Esophagus muscularis mucosa (tissue), 4 donors: ENCODE measurements around the gene RPRD1B. TPM values are rescaled to one million over a fixed set of nuclear protein-coding genes. Genes with fewer than 3 reads are reported as not detected.

Source experiments
- DNase-seq: peaks from one replicate; pipeline ENCODE4 v3.0.0-alpha.2; 2017; ENCODE audit errors: extremely low spot score
- H3K27ac ChIP-seq, 4 donors: fragments of 200-600 bp; sonication (generic); replicated peaks in 1 of 4; 1 replicate in 3 of 4; 2 replicates in 1 of 4; pipeline ENCODE4 v1.5.1; 2016 to 2019; ENCODE audit warnings: mild to moderate bottlenecking in 1 of 4
- H3K27me3 ChIP-seq, 4 donors: fragments of 200-600 bp; sonication (generic); one replicate each; pipeline versions ENCODE4 v1.5.1 to v1.6.0; 2016 to 2019
- H3K36me3 ChIP-seq, 4 donors: fragments of 200-600 bp; sonication (generic); one replicate each; pipeline ENCODE4 v1.5.1; 2016 to 2019
- H3K4me1 ChIP-seq, 4 donors: fragments of 200-600 bp; sonication (generic); one replicate each; pipeline ENCODE4 v1.5.1; 2016 to 2019
- H3K4me3 ChIP-seq, 4 donors: fragments of 200-600 bp; sonication (generic); 1 replicate in 2 of 4; 2 replicates in 2 of 4; pipeline ENCODE4 v1.5.1; 2016 to 2019; ENCODE audit warnings: mild to moderate bottlenecking in 4 of 4, moderate library complexity in 1 of 4
- H3K9me3 ChIP-seq, 4 donors: fragments of 200-600 bp; sonication (generic); 1 replicate in 3 of 4; 2 replicates in 1 of 4; pipeline ENCODE4 v1.5.1; 2016 to 2019
- EP300 ChIP-seq: sonication (generic); formaldehyde crosslinking; IDR thresholded peaks from one replicate; pipeline ENCODE4 v1.6.1; 2017; ENCODE audit warnings: antibody characterized with exemption
- POLR2A ChIP-seq: fragments of 450-650 bp; IDR thresholded peaks from one replicate; pipeline ENCODE4 v1.6.1; 2017; ENCODE audit warnings: antibody characterized with exemption, moderate library complexity, mild to moderate bottlenecking, low read depth
- POLR2AphosphoS5 ChIP-seq, 2 donors: sonication (generic); formaldehyde crosslinking; IDR thresholded peaks; one replicate each; pipeline ENCODE4 v1.6.1; 2017; ENCODE audit warnings: antibody characterized with exemption in 2 of 2
- whole genome bisulfite sequencing: methylation state at CpG from one replicate; pipeline ENCODE4 v1.1.5; 2018; 5-methylcytosine and 5-hydroxymethylcytosine counted together
- intact Hi-C: fragments of 100-400 bp; cut with DNase I; formaldehyde crosslinking; loops from one replicate; pipeline ENCODE4 v1.15.1; 2023
- total RNA-seq, 4 donors: library from RNA; depleted of rRNA; stranded (reverse); fragments of >200 nt; gene quantifications; one replicate each; pipeline versions ENCODE4 v1.1.0 to v1.2.1, GENCODE V29; 2016
- TF ChIP-seq, protein P1 (sequence below), 3 experiments: fragments of 200-600 bp in 2 of 3; fragments of 450-650 bp in 1 of 3; sonication (generic) in 2 of 3; IDR thresholded peaks; one replicate each; pipeline ENCODE4 v1.5.1; 2017 to 2019; ENCODE audit warnings: antibody characterized with exemption in 3 of 3, mild to moderate bottlenecking in 2 of 3, moderate library complexity in 1 of 3

The RPRD1B gene
- total RNA-seq, 4 donors from 2014 or later = 26.7 to 39.5 (median 33.8) TPM

DNA sequence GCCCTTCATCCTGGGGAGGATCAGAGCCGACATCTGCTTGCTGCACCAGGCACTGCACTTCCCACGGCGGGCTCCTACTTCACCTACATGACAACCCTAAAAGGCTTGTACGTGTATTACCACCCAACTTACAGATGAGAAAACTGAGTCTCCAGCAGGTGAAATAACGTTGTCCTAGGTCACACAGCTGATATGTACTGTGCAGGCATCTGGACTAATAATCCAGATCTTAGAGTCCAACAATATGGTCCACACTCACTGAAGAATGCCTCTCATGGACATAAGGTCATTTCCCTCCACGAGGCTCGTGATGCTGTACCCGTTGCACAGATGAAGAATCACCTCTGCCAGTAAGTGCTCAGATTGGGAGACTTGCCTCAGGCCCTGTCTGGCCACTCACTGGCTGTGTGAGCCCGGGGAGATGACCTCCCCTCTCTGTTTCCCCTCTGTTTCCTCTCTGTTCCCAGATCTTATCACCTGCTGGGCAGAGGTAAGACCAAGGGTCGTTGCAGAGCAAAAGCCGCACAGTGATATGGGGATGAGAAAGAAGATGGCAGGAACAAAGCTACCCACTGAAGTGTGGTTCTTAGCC lies 99.5 kb downstream of the RPRD1B start:
- Histone ChIP-seq H3K9me3 (no peaks in the 10 kb centered on the region), H3K36me3 (peaks cover 20 to 90% (median 86%) of the 10 kb centered on the region in 4 donors), H3K27ac (peak overlapping the region in 1 of 4 donors; percentile 11), H3K4me1 (peaks cover 12 to 30% (median 26%) of the 10 kb centered on the region in 4 donors), H3K27me3 (no peaks in the 10 kb centered on the region), H3K4me3 (no peak overlapping the region)
- WGBS = 89% methylated on average over 11 of the region's 11 CpGs
- no peak for TF ChIP-seq POLR2A
- no peak for TF ChIP-seq POLR2AphosphoS5 (IDR thresholded peaks at IDR 0.05)
- no peak for TF ChIP-seq EP300
- TF ChIP-seq, protein P1, sequence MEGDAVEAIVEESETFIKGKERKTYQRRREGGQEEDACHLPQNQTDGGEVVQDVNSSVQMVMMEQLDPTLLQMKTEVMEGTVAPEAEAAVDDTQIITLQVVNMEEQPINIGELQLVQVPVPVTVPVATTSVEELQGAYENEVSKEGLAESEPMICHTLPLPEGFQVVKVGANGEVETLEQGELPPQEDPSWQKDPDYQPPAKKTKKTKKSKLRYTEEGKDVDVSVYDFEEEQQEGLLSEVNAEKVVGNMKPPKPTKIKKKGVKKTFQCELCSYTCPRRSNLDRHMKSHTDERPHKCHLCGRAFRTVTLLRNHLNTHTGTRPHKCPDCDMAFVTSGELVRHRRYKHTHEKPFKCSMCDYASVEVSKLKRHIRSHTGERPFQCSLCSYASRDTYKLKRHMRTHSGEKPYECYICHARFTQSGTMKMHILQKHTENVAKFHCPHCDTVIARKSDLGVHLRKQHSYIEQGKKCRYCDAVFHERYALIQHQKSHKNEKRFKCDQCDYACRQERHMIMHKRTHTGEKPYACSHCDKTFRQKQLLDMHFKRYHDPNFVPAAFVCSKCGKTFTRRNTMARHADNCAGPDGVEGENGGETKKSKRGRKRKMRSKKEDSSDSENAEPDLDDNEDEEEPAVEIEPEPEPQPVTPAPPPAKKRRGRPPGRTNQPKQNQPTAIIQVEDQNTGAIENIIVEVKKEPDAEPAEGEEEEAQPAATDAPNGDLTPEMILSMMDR (IDR thresholded peaks at IDR 0.05) = no peak
- no peak for DNase-seq
- intact Hi-C loops = no loop called here

GRCh38 chr20:38133680-38134426 lies 100.3 kb downstream of the RPRD1B start:
- H3K27me3 ChIP-seq = no peaks in the 10 kb centered on the region
- 85% methylated on average over 10 of the region's 10 CpGs for WGBS
- peak overlapping the region; percentile 32 to 66 (median 48) for H3K27ac ChIP-seq
- H3K4me3 ChIP-seq = no peak overlapping the region
- intact Hi-C loops = no loop called here
- H3K36me3 ChIP-seq = peaks cover 20 to 95% (median 90%) of the 10 kb centered on the region in 4 donors
- DNase-seq = no peak
- peaks cover 12 to 30% (median 26%) of the 10 kb centered on the region in 4 donors for H3K4me1 ChIP-seq
- H3K9me3 ChIP-seq = no peaks in the 10 kb centered on the region
- TF ChIP-seq POLR2AphosphoS5 (IDR thresholded peaks at IDR 0.05) (no peak), EP300 (no peak), POLR2A (no peak)
- TF ChIP-seq, protein P1 (IDR thresholded peaks at IDR 0.05) = no peak

DNA sequence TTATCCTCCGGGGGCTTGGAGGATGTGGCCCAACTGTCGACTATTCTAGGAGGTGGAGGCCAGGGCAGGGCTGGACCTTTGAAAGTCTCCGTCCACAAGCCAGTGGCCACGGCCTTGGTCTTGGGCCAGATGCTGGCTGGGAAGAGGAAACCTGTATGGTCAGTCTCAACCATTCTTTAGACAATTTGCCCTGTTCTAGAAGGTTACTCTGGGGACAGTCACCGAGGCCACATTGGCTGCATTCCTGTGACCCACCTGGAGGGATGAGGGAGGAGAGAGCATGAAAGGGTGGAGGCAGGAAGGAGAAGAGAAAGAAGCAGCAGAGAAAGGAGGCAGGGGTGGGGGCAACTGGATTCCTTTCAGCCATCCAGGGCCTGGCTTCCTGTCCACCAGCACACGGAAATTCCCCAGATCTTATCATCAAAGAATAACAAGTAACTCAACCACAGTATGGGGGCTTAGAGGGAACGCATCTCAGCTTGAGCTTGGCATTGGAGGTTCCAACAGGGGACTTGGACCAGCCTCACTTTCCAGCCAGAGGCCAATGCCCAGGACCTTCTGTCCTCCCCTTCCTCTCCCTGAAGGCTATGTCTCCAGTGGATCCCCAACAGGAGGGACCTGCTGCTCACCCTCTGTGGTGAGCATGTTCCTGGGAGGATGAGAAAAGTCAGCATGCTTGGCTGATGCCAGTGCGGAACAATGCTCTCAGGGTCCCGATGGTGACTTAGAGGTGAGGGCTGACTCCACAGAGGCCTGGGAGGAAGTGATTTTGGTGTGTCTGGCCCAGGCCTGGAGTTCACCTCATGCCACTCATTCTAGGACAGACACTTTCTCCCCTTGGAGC lies 101.1 kb downstream of the RPRD1B start:
- DNase-seq = no peak
- intact Hi-C loops = no loop called here
- Histone ChIP-seq H3K36me3 (peaks cover 26 to 95% (median 91%) of the 10 kb centered on the region in 4 donors), H3K4me3 (no peak overlapping the region), H3K27ac (peak overlapping the region; percentile 32 to 66 (median 48)), H3K4me1 (peaks cover 12 to 30% (median 26%) of the 10 kb centered on the region in 4 donors), H3K27me3 (no peaks in the 10 kb centered on the region), H3K9me3 (no peaks in the 10 kb centered on the region)
- TF ChIP-seq, protein P1 (IDR thresholded peaks at IDR 0.05) = no peak
- no peak for TF ChIP-seq POLR2A
- TF ChIP-seq POLR2AphosphoS5 (IDR thresholded peaks at IDR 0.05) = no peak
- no peak for TF ChIP-seq EP300
- WGBS = 43% methylated on average over 9 of the region's 9 CpGs

- H3K27ac ChIP-seq = peak overlapping the region; percentile 32 to 66 (median 48)
- TF ChIP-seq, protein P1 (IDR thresholded peaks at IDR 0.05) = no peak
- TF ChIP-seq EP300 (no peak), POLR2AphosphoS5 (IDR thresholded peaks at IDR 0.05) (no peak), POLR2A (no peak)
- no peaks in the 10 kb centered on the region for H3K9me3 ChIP-seq
- 71% methylated on average over 4 of the region's 7 CpGs for WGBS
- intact Hi-C loops = no loop called here
- H3K36me3 ChIP-seq = peaks cover 28 to 95% (median 91%) of the 10 kb centered on the region in 4 donors
- H3K27me3 ChIP-seq = no peaks in the 10 kb centered on the region
- H3K4me1 ChIP-seq = peaks cover 12 to 32% (median 26%) of the 10 kb centered on the region in 4 donors
- DNase-seq = no peak
- no peak overlapping the region for H3K4me3 ChIP-seq
Measured at GRCh38 chr20:38135271-38135650, 101.7 kb downstream of the RPRD1B start.
